ENCODE results near the gene CXXC5.
A peak's percentile ranks its signal among the peaks of the same experiment; 100 is the strongest.

The CXXC5 gene

GRCh38 chr5:139651043-139651834 is 3.1 kb downstream of the CXXC5 start:
- no peak for DNase-seq (ENCODE audit: low read depth in 2 of 2)

GRCh38 chr5:139651853-139652787 is 4.0 kb downstream of the CXXC5 start:
- DNase-seq (ENCODE audit: low read depth in 2 of 2): peak; percentile 52 to 57

GRCh38 chr5:139652788-139653241 is 4.7 kb downstream of the CXXC5 start:
- no peak for DNase-seq (ENCODE audit: low read depth in 2 of 2)

GRCh38 chr5:139653616-139654015 is 5.5 kb downstream of the CXXC5 start:
- DNase-seq (ENCODE audit: low read depth in 2 of 2): no peak

GRCh38 chr5:139654464-139654863 is 6.3 kb downstream of the CXXC5 start:
- no peak for DNase-seq (ENCODE audit: low read depth in 2 of 2)

GRCh38 chr5:139654871-139655491 is 6.8 kb downstream of the CXXC5 start:
- DNase-seq (ENCODE audit: low read depth in 2 of 2): no peak

DNA sequence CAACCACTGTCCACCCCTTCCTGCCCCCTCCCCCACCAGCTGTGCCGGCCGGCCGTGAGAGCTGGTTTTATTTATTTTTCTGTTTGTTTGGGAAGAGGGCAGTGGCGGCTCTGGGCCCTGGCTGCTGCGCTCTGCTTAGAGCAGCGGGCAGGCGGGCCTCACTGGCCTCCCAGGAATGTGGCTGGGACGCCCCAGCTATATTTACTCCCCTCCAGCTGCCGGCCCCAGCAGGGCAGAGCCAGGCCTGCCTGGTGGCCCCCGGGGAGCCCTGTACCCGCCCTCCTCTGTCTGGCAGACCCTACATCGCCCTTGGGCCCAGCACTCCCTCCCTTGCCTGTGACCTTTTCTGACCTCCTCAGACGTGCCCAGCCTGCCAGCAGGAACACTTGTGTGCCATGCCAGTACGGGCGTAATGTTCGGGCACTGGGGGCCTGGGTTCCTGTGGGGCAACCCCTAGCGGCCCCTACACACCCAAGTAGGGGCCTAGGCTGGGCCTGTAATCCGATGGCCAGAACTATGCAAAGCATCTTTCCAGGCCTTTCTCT is 7.7 kb downstream of the CXXC5 start:
- no peak for DNase-seq (ENCODE audit: low read depth in 2 of 2)

DNA sequence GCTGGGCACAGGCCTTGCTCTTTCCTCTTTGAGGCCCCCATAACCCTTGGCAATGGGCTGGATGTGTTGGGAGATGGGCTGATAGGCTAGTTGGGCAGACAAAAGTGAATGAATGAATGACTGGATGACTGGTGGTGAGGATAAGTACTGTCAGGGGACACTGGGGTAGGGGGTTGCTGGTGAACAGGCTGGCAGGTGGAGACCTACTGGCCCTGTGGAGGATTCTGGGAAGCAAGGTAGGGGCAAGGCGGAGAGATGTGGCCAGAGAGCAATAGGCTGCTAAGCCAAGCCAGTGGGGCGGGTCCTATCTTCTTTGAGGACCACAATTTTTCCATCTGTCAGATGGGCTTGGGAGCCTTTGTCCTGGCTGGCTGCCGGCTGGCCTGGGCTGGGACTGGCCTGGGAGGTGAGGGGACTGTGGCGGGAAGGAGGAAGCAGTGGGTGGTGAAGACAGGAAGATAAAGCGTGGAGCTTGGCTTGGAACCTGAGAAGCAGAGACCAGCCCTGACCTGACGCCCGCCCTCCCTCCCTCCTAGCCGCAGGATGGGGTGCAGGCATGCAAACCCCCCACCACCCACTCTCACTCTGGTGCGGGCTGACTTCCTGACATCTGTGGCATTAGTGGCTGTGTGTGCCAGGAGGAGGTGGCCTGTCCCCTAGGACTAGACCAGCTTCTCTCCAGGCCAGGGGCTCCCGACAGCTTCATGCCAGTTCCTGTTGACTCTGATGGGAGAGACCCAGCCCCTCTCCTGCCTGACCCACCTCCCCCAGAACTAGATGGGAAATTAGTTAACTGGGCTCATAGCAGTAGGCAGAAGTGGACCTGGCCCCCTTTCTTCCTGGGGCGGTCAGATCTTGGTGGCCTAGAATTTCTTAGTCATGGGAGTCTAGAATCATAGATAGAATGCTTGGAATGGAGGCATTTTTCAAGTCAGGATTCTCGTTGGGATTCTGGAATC is 9.5 kb downstream of the CXXC5 start:
- no peak for DNase-seq (ENCODE audit: low read depth in 2 of 2)

- no peak for DNase-seq (ENCODE audit: low read depth in 2 of 2)
These were observed 10.4 kb downstream of the CXXC5 start for GRCh38 chr5:139658501-139658927.

DNA sequence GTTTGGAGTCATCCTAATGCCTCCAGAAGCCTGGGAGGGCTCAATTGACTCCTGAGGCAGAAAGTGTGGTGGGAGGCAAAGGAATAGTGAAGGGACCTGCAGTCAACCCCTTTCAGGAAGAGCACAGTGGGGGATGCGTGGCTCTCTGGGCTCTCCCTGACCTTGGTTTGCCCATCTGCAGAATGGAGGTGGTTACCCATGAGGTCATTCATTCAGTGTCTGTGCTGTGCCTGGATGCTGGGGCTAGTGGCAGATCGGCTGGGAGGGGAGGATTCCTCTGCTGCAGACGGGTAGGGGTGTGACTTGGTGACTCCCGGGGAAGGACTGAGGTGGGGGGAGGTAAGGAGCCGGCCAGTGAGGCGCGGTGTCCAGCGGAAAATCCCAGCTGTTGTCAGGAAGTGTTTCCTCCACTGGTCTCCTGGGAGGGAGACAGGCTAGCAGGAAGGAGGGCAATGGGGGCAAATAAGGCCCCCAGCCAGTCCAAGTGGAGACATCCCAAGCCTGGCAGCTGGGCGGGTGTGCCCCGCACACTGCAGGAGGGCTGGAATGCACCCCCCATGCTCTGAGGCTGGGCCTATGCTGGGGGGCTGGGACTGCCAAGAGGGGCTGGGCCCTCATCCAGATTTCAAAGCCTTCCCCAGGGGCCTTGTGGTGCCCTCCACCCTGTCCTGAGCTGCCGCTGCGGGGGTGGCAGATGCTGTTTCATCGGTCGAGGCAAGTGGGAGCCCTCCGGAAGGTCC is 10.9 kb downstream of the CXXC5 start:
- no peak for DNase-seq (ENCODE audit: low read depth in 2 of 2)

DNA sequence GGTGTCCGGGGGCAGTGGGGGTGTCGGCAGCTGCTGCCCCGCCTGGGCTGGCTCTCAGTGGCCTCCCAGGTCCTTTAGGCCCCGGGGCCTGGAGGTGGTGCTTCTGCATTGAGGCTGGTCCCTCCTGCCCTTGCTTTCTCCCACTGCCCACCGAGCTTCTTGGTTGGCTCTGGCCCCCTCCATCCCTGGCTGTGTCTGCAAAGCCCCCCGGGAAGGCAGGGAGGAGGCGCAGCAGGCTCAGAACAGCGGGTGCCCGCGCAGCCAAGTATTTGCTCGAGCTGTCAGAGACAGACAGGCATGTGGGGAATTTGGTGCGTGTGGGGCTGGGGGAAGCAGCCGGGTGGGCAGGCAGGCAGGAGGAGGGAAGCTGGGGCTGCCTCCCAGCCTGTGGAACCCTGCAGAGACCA is 11.5 kb downstream of the CXXC5 start:
- DNase-seq (ENCODE audit: low read depth in 2 of 2): no peak

- DNase-seq (ENCODE audit: low read depth in 2 of 2): no peak
These were observed 12.2 kb downstream of the CXXC5 start for GRCh38 chr5:139660105-139660922.

DNA sequence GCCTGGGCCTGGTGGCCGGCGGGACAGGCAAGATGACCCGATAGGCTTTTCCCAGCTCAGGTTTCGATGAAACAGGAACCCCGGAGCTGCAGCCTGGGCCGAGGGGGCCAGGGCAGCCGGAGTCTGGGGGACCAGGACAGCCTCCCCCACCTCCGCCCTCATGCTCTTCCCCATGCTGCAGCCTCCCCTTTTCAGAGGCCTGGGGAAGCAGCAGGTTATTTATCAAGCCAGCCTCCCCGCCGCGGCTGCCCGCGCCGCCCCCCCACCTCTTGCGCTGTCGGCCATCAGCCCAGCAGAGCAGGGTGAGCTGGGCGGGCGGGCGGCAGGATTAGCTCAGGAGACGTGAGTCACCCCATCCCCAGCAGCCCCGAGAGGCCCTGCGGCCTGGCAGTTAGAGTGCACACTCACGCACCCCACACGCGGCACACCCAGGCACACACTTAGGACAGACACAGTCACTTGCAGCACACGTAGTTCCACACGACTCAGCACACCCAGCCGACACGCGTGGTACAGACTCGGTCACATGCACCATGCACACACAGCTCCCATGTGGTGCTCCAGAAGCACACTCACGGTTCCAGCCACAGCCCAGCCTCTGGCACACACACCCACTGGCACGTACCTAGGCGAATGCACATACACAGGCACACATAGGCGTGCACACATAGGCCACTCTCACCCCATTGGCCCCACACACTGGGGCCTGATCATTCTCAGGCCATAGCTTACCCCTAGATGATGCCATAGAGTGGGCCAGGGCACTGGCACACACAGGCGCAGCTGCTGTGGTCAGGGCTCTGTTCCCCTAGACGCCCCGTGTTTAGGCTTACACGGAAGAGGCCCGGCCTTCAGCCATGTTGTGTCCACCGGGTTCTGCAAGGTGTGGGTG is 13.0 kb downstream of the CXXC5 start:
- peak; percentile 76 to 77 for DNase-seq (ENCODE audit: low read depth in 2 of 2)

DNA sequence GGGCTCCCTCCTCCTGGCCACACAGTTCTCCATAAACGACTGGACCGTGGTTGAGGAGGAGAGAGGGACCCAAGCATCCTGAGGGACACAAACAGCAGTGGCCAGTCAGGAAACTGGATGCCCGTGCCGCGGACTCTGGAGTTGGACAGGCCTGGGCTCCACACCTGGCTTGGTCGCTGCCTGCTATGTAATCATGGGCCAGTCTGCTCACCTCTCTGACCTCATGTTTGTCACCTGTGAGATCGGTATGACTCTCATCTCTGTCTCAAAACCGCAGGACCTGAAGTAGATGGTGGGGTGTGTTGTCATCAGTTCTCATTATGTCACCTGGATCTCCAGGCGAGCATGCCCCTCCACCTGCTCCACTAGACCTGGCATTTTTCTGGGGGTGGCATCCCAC is 14.5 kb downstream of the CXXC5 start:
- no peak for DNase-seq (ENCODE audit: low read depth in 2 of 2)

GRCh38 chr5:139663207-139664085 is 15.3 kb downstream of the CXXC5 start:
- DNase-seq (ENCODE audit: low read depth in 2 of 2): no peak

- no peak for DNase-seq (ENCODE audit: low read depth in 2 of 2)
These were observed 16.0 kb downstream of the CXXC5 start for GRCh38 chr5:139664086-139664693.
